Measurements from ENCODE around the gene CCDC54. TPM values are rescaled to one million over a fixed set of nuclear protein-coding genes. Genes with fewer than 3 reads are reported as not detected.

Gene CCDC54
- total and polyA plus RNA-seq, 8 donors: not detected

GRCh38 chr3:107369791-107370190 is 7.4 kb upstream of the CCDC54 start:
- Histone ChIP-seq H3K27me3 (no peaks in the 10 kb centered on the region), H3K4me1 (no peaks in the 10 kb centered on the region)
- intact Hi-C loops (cut with DNase I; ENCODE audit: low total_unique reads): no loop called here

GRCh38 chr3:107370907-107371306 is 6.3 kb upstream of the CCDC54 start:
- WGBS, 5 donors: 83 to 95% (median 89%) methylated on average over 2 of the region's 2 CpGs
- no peaks in the 10 kb centered on the region for H3K9me3 ChIP-seq
- no peaks in the 10 kb centered on the region for H3K27me3 ChIP-seq
- TF ChIP-seq, protein P1, sequence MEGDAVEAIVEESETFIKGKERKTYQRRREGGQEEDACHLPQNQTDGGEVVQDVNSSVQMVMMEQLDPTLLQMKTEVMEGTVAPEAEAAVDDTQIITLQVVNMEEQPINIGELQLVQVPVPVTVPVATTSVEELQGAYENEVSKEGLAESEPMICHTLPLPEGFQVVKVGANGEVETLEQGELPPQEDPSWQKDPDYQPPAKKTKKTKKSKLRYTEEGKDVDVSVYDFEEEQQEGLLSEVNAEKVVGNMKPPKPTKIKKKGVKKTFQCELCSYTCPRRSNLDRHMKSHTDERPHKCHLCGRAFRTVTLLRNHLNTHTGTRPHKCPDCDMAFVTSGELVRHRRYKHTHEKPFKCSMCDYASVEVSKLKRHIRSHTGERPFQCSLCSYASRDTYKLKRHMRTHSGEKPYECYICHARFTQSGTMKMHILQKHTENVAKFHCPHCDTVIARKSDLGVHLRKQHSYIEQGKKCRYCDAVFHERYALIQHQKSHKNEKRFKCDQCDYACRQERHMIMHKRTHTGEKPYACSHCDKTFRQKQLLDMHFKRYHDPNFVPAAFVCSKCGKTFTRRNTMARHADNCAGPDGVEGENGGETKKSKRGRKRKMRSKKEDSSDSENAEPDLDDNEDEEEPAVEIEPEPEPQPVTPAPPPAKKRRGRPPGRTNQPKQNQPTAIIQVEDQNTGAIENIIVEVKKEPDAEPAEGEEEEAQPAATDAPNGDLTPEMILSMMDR (IDR thresholded peaks at IDR 0.05): no peak
- no peak for TF ChIP-seq POLR2A (IDR thresholded peaks at IDR 0.05)
- no peak for TF ChIP-seq POLR2AphosphoS5 (IDR thresholded peaks at IDR 0.05)
- no peak for TF ChIP-seq EP300 (IDR thresholded peaks at IDR 0.05)
- no peaks in the 10 kb centered on the region for H3K36me3 ChIP-seq
- intact Hi-C loops (cut with DNase I; ENCODE audit: low total_unique reads): no loop called here
- no peak overlapping the region for H3K4me3 ChIP-seq
- H3K27ac ChIP-seq: no peak overlapping the region
- DNase-seq: no peak
- H3K4me1 ChIP-seq: no peaks in the 10 kb centered on the region

More at GRCh38 chr3:107369791-107370190, 7.4 kb upstream of the CCDC54 start:
- TF ChIP-seq EP300 (IDR thresholded peaks at IDR 0.05): no peak
- TF ChIP-seq POLR2A (IDR thresholded peaks at IDR 0.05): no peak
- no peak for TF ChIP-seq POLR2AphosphoS5 (IDR thresholded peaks at IDR 0.05)
- TF ChIP-seq, protein P1 (IDR thresholded peaks at IDR 0.05): no peak
- DNase-seq: no peak
- no peaks in the 10 kb centered on the region for H3K36me3 ChIP-seq
- no peak overlapping the region for H3K27ac ChIP-seq
- H3K4me3 ChIP-seq: no peak overlapping the region
- H3K9me3 ChIP-seq: no peaks in the 10 kb centered on the region
- WGBS, 5 donors: 13 to 26% (median 16%) methylated on average over 2 of the region's 2 CpGs

DNA sequence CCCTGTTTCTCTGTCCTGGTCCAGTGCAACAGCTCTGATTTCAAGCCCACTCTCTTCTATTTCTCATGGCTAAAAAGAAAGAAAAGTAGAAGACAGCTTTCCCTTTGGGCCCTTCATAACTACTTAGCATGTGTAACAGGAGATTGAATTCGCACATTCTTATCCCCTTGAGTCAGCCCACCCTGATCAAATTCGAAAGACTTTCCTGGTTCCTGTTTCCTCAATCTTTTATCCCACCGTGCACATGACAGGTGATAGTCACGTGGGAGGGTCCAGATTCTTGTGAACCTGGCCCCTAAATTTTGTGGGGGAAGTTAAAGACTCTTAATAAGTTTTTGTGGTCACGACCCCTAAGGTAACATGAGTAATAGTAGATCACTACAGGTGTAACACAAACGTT is 4.7 kb upstream of the CCDC54 start:
- no peak overlapping the region for H3K27ac ChIP-seq
- no peaks in the 10 kb centered on the region for H3K36me3 ChIP-seq
- H3K4me3 ChIP-seq: no peak overlapping the region
- H3K9me3 ChIP-seq: no peaks in the 10 kb centered on the region
- no peaks in the 10 kb centered on the region for H3K4me1 ChIP-seq
- intact Hi-C loops (cut with DNase I; ENCODE audit: low total_unique reads): no loop called here
- WGBS, 5 donors: 79 to 82% (median 80%) methylated on average over 6 of the region's 6 CpGs
- H3K27me3 ChIP-seq: no peaks in the 10 kb centered on the region
- TF ChIP-seq POLR2A (IDR thresholded peaks at IDR 0.05): no peak
- TF ChIP-seq POLR2AphosphoS5 (IDR thresholded peaks at IDR 0.05): no peak
- TF ChIP-seq EP300 (IDR thresholded peaks at IDR 0.05): no peak
- TF ChIP-seq, protein P1 (IDR thresholded peaks at IDR 0.05): no peak
- no peak for DNase-seq

DNA sequence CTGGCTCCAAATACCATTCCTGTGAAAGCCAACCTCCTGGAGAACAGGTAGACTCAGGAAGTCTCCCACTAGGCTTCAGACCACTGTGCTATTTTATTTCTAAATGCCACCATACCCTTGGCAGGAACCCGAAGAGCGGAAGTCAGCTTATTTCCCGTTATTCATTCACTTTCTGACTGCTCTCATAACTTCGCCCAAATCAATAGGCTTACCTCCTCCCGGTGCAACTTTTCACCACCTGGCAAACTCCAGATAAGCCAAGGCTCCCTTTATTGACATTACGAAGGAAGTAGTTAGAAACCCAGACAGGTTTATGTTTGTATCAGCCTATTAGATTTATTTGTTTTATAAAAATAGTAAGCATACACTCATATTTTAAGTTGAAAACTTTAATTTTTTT is 3.3 kb upstream of the CCDC54 start:
- H3K27ac ChIP-seq: no peak overlapping the region
- intact Hi-C loops (cut with DNase I; ENCODE audit: low total_unique reads): no loop called here
- H3K4me1 ChIP-seq: no peaks in the 10 kb centered on the region
- no peak overlapping the region for H3K4me3 ChIP-seq
- TF ChIP-seq, protein P1 (IDR thresholded peaks at IDR 0.05): no peak
- no peak for TF ChIP-seq POLR2A (IDR thresholded peaks at IDR 0.05)
- no peak for TF ChIP-seq POLR2AphosphoS5 (IDR thresholded peaks at IDR 0.05)
- no peak for TF ChIP-seq EP300 (IDR thresholded peaks at IDR 0.05)
- no peaks in the 10 kb centered on the region for H3K27me3 ChIP-seq
- no peaks in the 10 kb centered on the region for H3K36me3 ChIP-seq
- H3K9me3 ChIP-seq: no peaks in the 10 kb centered on the region
- DNase-seq: no peak
- WGBS, 5 donors: 21 to 58% (median 31%) methylated on average over 6 of the region's 6 CpGs

Data from stomach (tissue), 9 donors.